ENCODE measurements around the gene FGF14. TPM values are rescaled to one million over a fixed set of nuclear protein-coding genes. Genes with fewer than 3 reads are reported as not detected.

Gene FGF14
- total RNA-seq, 1 experiment from 2014 or later = 0.22 TPM

GRCh38 chr13:102322211-102322610 is 79.6 kb downstream of the FGF14 start:
- Histone ChIP-seq H2AFZ (ENCODE audit: low read length) (no peak overlapping the region), H3K14ac (ENCODE audit: insufficient read depth, low read length) (no peak overlapping the region), H2BK120ac (ENCODE audit: low read depth, low read length, poor library complexity, severe bottlenecking) (no peak overlapping the region), H2BK20ac (ENCODE audit: low read depth, low read length, poor library complexity, severe bottlenecking) (no peak overlapping the region), H3K9me3 (ENCODE audit: control insufficient read depth, low read depth, low read length) (no peaks in the 10 kb centered on the region), H3K23me2 (ENCODE audit: insufficient read length, low read depth, low read length, poor library complexity, severe bottlenecking) (no peaks in the 10 kb centered on the region), H4K8ac (replicated peaks; ENCODE audit: insufficient read length, low read depth, low read length) (no peak overlapping the region), H2BK5ac (ENCODE audit: insufficient read length, low read length) (no peak overlapping the region), H3K79me2 (ENCODE audit: insufficient read depth, low read length) (no peaks in the 10 kb centered on the region), H3K27me3 (ENCODE audit: insufficient read depth, low read length) (no peaks in the 10 kb centered on the region), H2BK15ac (ENCODE audit: low read depth, low read length) (no peak overlapping the region), H3K9ac (ENCODE audit: extremely low read depth, insufficient read length, low read length) (no peak overlapping the region), H3K56ac (ENCODE audit: insufficient read length, low read depth, low read length) (no peak overlapping the region), H4K5ac (ENCODE audit: insufficient read length, low read depth, low read length) (no peak overlapping the region), H3K4me2 (ENCODE audit: insufficient read depth, insufficient read length, low read length) (no peak overlapping the region), H3K23ac (ENCODE audit: insufficient read length, low read depth, low read length) (no peak overlapping the region), H4K91ac (ENCODE audit: insufficient read length, low read depth, low read length) (no peak overlapping the region), H4K20me1 (ENCODE audit: control insufficient read depth, insufficient read depth, insufficient read length) (no peaks in the 10 kb centered on the region), H3K79me1 (ENCODE audit: insufficient read depth, low read depth, low read length, poor library complexity, severe bottlenecking) (no peaks in the 10 kb centered on the region), H3K4ac (ENCODE audit: low read depth, low read length) (no peak overlapping the region), H3T11ph (ENCODE audit: low read length) (no peak overlapping the region), H3K27ac (ENCODE audit: insufficient read length, low read depth, low read length) (no peak overlapping the region), H2AK5ac (ENCODE audit: insufficient read length, low read length) (no peak overlapping the region), H3K4me1 (ENCODE audit: insufficient read depth, low read length) (no peaks in the 10 kb centered on the region), H3K18ac (ENCODE audit: insufficient read length, low read depth, low read length) (no peak overlapping the region), H2BK12ac (ENCODE audit: insufficient read length, low read depth, low read length) (no peak overlapping the region)
- H3K4me1 Mint-ChIP-seq = no peaks in the 10 kb centered on the region
- no peak for TF ChIP-seq CTCF (conservative IDR thresholded peaks at IDR 0.05)
- H3K27me3 Mint-ChIP-seq (ENCODE audit: low read depth) = no peaks in the 10 kb centered on the region
- H3K36me3 Mint-ChIP-seq (ENCODE audit: insufficient read depth in 1 of 3, low read depth in 3 of 3) = no peaks in the 10 kb centered on the region
- H3K27ac Mint-ChIP-seq = no peak overlapping the region
- no peak for DNase-seq
- H3K9me3 Mint-ChIP-seq = no peaks in the 10 kb centered on the region
- no CpG with 5 or more reads among the region's 3 CpGs for WGBS (ENCODE audit: extremely low coverage, insufficient read length, low lambda C conversion rate)
- H3K4me3 Mint-ChIP-seq = no peak overlapping the region

All from H9 (cell line).